Measurements from ENCODE around the gene GAPT.

The GAPT gene

DNA sequence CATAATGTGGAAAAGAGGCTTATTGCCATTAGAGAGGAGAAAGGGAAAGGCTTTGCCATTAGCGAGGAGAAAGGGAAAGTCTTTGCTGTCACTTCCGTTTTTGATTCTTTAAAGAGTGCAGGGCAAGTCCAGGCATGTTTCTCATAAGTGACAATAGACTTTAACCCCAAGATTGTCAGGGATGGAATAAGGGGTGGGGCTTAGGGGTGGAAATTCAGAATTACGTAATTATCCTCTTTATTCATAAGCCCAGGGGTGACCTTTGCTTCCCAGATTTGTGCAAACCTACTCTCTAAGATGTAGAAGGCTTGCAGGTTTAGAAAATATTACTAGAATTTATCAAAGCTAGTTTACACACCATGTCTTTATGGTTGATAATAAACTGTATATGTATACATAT, 29.1 kb upstream of the GAPT start:
- DNase-seq: peak; percentile 20 to 55

DNA sequence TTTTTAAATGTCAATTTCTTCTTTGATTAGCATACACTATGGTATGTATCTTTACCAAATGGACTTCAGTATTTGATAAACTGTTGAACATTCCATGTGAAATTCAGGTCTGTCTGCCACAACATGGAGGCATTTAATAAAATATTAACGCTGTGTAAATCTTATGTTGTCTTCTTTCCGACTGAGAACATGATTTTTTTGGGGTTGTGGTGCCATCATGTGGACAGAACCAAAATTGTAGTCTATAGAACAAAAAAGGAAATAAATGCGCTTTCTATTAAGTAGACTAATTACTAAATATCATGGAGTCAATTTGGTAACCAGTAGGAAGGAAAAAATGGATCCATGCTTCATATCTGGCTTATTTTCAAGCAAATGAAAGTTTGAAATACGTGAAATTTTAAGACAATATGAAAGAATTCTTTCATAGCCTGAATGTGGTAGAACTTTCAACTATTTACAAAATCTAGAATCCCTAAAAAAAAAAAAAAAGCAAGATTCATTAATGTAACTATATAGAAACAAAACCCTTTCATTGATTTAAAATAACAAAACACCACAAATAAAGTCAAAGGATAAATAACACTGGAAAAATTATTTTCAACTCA, 28.5 kb upstream of the GAPT start:
- DNase-seq: peak; percentile 14 to 52

DNA sequence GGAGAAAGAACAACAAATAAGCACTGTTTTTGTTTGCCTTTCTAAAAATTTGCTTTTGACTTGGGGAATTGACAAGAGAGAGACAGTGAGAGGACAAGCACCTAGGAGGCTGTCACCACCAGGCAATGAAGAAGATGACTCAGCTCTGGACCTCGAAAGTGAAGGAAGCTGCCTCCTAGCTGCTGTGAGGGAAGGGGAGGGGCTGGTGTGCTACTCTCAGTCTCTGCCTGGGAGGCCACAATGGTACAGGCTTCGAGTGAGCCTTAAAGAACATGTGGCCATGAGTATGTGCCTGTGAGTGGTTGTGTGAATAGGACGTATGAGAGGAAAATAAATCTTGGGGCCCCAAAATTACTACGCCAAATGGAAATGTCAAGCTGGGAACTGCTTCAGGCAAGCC, 24.3 kb upstream of the GAPT start:
- peak in 1 of 2 experiments; percentile 8 for DNase-seq

DNA sequence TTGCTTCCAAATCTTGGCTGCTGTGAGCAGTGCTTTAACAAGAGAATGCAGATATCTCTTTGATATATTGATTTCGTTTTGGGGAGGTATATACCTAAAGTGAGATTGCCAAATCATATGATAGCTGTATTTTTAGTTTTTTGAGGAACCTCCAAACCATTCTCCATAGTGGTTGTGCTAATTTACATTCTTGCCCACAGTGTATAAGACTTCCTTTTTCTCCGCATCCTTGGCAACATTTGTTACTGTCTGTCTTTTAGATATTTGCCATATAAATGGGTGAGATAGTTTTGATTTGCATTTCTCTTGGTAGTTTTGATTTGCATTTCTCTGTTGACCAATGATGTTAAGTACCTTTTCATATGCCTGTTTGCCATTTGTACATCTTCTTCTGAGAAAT, 21.3 kb upstream of the GAPT start:
- DNase-seq: no peak

DNA sequence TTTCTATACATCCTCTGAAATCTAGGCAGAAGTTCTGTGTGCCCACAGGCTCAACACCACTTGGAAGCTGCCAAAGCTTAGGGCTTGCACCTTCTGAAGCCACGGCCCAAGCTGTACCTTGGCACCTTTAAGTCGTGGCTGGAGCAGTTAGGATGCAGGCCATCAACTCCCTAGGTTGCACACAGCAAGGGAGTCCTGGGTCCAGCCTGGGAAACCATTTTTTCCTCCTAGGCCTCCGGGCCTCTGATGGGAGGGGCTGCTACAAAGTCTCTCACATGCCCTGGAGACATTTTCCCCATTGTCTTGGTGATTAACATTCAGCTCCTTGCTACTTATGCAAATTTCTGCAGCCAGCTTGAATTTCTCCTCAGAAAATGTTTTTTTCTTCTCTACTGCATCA, 15.8 kb upstream of the GAPT start:
- no peak for DNase-seq

DNA sequence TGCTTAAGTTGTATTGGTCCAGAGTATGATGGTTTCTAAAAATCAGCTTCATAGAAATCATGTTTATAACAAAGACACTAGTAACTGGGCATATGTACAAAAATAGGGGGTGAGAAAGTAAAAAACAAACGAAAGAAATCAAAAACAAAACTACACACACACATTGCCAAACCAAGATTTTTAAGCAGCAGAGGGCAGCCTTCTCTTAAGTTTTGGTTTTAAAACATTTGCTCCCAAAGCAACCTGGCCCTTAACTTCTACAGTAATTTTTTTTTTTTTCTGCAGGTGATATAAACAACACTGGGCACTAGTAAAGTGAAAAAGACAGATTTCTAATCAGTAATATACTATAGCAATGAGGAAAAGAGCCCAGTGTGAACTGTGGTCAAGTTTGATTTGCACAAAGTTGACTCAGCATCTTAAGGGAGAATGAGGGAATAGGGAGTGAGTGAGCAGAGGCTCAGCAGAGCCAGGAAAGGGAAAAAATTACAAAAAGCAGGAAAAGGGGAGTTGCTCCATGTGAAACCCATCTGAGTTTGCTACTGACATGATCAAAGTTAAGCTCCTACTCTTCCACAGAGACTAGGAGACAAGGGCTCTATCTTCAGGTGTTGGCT, 13.4 kb upstream of the GAPT start:
- peak in 1 of 2 experiments; percentile 13 for DNase-seq

DNA sequence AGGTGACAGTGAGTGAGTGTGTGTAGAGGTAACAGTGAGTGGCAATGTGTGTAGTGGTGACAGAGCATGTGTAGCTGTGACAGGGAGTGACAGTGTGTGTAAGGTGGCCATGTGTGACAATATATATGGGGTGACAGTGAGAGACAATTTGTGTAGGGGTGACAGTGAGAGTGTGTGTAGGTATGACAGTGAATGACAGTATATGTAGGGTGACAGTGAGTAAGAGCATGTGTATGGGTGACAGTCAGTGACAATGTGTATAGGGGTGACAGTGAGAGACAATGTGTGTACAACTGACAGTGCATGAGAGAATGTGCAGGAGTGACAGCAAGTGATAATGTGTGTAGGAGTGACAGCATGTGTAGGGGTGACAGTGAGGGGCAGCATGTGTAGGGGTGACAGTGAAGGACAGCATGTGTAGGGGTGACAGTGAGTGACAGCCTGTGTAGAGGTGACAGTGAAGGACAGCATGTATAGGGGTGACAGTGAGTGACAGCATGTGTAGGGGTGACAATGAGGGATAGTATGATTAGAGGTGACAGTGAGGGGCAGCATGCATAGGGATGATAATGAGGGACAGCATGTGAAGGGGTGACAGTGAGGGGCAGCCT, 10.1 kb upstream of the GAPT start:
- DNase-seq: no peak

DNA sequence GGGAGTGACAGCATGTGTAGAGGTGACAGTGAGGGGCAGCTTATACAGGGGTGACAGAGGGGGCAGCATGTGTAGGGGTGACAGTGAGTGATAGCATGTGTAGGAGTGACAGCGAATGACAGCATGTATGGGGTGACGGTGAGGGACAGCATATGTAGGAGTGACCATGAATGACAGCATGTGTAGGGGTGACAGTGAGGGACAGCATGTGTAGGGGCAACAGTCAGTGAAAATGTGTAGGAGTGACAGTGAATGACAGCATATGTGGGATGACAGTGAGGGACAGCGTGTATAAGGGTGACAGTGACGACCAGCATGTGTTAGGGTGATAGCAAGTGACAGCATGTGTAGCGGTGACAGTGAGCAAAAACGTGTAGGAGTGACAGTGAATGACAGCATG, 9.4 kb upstream of the GAPT start:
- DNase-seq: no peak

DNA sequence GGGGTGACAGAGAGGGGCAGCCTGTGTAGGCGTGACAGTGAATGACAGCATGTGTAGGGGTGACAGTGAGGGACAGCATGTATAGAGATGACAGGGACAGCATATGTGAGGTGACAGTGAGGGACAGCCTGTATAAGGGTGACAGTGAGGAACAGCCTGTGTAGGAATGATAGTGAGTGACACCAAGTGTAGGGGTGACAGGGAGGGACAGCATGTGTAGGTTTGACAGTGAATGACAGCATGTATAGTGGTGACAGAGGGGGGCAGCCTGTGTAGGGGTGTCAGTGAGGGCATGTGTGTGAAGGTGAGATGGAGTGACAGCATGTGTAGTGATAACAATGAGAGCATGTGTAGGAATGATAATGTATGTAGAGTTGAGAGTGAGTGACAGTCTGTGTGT, 8.7 kb upstream of the GAPT start:
- DNase-seq: no peak

DNA sequence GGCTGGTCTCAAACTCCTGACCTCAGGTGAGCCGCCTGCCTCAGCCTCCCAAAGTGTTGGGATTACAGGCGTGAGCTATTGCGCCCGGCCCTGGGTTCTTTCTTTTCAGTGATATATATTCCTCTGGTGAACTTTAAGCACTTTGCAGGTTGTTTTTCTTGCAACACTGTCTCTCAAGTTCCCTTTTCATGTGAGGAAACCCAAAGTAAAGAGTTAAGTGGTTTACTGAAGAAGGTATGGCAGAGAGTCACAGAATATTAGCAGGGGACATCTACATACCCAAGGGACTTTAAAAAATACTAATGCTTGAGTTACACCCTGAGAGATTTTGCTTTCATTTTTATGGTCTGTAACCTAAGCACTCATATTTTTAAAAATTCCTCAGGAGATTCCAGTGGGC, 6.7 kb upstream of the GAPT start:
- no peak for DNase-seq

DNA sequence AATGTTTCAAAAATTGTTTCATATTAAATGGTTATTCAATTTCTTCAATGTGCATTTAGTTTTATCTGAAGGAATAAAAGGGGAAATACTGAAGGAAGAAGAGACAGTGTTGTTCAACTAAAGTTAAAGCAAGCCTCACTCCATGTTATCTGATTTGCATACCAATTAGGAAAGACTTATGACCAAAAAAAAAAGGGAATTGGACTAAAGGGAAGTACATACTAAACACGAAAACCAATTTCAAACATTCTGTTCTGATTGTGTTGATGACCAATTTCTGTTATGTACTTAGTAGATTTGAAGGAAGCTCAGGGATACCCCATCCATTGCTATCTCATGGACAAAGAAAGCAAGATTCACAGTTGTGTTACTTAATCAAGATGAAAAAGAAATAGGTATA, 4.9 kb upstream of the GAPT start:
- no peak for DNase-seq

DNA sequence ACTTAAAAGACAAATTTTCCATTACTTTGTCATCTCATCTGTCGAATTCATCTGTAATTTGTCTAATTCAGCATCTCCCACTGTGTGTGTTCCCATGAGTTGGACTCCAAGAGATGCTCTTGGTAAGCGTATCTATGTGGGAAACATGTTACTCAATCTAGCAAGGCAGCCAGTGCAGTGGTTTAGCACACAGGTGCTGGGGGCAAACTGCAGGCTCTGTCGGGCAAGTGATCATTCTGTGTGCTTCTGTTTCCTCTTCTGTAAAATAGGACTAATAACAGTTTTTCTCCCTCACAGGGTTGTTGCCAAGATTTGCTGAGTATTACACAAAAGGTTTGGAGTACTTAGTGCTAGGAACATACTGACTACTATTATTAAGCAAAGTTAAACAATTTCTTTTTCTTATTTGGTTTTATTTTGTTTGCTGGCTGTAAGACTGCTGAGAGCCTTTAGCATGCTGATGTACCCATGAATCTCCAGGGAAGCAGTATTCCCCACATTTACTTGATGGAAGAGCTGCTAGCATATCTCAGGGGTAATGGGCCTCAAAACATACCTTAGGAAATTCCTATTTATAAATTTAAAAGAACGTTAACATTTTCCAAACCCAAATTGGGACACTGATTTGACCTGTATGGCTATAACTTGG, 709 bp upstream of the GAPT start:
- no peak for DNase-seq

DNA sequence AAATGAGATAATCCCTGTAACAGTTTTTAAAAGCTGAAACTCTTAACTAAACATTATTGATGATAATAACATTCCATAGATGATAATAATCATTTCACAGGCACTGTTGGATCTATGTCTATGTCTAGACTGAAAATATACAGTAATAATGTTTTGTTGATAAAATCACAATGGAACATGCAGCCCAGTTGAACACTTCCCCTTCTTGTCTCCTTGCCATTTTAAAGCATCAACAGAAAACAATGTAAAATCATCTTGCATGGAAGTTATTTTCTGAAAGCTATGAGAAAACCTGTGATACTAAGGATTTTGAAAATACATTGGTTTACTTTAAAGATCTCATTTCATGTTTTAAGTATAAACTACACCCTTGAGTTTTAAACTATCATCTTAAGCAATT, 1.9 kb downstream of the GAPT start:
- DNase-seq: no peak

DNA sequence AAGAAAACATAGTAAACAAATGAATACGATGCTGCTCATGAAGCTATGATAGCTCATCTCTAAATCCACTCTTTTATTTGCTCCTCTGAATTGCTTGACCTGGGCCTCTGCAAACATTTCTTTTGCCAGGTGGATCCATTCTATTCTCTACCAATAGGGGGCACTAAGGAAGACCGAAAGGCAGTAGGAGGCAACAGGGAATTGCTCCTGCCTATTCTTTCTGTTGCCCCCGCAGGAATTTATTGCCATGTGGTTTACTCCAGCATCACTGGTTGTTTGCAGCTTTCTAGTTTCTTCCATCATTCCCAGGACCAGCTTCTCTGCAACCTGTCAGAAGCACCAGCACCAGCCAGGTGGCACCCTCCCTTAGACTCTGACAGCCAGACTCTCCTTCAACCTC, 5.3 kb downstream of the GAPT start:
- no peak for DNase-seq

DNA sequence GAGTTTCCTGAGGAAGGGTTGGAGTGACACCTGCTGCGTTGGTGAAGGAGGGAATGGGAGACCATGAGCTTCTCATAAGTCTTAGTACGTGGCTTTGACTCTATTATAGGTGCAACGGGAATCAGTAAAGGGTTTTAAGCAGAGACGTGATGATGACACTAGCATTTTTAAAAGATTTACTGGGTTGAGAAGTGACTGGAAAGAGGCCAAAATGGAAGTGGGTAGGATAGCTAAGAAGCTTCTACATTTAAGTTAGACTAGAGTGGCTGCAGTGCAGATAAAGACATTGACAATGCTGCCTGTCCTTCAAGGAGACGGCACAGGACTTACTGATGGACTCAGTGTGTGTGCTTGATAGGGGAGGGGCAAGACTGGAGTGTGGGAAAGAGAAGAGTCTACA, 6.2 kb downstream of the GAPT start:
- no peak for DNase-seq

DNA sequence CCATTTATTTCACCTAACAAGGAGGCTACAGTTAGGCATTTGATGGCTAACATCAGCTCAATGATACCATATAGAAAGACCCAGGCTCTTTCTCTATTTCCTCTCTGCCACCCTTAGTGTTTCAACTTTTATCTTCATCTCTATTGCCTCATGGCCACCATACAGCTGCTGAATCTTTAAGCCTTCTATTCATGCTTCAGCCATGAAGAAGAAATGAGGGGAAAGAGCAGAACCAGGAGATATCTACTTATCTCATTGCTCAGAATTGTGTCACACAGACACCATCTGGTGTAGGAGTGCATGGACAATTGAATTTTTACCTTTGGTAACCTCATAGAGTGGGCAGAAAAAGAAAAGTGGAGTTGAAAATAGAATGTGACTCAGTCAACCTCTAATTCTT, 6.7 kb downstream of the GAPT start:
- no peak for DNase-seq

DNA sequence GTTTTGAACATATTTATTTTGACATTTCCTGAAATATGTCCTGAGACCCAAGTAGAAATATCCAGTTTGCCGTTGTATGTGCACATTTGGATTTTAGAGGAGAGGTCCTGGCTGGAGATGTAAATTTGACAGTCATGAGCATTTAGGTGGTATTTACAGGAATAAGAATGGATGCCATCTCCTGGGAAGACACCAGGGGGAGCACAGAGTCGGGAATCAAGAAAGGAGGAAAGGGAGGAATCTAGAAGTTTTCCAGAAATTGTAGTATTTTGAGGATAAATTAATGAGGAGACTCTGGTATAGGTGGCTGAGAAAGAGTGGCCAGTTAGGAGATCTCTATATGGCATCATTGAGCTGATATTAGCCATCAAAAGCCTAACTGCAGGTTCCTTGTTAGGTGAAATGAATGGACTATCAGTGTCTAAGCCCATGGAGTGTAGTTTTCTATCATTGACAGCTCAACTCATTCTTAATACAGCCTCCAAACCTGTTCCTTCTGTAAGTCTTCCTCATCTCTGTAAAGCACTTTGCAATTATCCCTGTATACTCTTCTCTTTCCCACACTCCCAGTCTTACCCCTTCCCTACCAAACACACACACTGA, 7.2 kb downstream of the GAPT start:
- peak; percentile 5 to 6 for DNase-seq

DNA sequence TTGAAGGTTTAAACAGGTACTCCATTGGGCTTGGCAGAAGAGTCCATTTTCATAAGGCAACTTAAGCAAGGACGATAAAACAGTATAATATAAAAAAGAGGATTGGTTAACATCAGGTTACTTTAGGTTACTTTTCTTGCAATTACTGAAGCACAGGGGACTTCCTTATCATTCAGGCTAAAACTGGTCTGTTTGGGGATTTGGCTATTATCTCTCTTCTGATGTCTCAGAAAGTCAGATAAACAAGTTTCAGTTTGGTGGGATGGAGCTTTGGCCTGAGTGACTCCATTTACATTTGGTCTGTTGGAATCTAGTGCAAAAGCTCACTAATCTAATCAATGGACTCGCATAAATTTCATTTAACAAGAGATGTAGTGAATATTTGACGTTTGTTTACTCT, 8.0 kb downstream of the GAPT start:
- DNase-seq: no peak

DNA sequence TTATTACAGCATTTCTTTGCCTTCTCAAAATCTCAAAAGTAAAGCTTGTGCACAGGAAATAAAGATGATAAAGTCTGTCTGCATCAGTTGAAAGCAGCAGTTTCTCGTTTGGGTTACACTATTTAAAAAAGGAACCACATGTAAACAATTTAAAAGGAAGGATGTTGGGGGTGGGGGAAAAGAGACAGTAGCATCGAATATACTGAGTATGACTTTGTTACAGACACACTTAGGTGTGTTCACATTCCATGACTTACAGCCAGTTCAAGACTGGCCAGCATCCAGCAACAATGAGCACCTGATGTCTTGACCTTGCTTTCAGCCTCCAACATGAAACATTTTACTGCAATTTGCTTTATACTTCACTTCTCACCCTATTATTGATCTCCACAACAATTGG, 8.7 kb downstream of the GAPT start:
- no peak for DNase-seq

DNA sequence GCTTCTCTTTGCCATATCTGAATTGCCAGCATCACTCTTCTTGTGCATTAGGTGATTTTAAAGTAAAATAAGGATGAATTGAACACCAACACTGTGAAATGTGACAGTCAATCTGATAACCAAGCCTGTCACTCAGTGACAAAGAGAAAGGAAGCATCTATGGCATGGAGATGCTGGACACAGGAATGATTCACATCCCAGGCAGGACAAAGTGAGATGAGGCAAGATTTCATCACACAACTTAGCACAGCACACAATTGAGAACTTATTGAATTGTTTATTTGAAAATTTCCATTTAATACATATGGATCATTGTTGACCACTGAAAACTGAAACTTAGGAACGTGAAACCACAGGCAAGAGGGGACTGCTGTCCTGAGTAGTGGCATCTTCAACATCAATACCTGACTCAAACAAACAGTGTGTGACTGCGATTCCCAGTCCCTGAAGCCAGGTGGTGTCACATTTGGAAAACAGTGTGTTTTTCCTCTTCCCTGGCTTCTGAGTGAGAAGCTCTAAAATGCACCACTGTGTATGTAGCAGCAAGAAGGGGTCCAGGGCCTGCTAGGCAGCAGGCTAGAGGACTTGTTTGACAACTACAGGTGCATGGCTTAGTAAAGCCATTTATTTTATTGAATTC, 10.7 kb downstream of the GAPT start:
- DNase-seq: peak; percentile 1 to 7

DNA sequence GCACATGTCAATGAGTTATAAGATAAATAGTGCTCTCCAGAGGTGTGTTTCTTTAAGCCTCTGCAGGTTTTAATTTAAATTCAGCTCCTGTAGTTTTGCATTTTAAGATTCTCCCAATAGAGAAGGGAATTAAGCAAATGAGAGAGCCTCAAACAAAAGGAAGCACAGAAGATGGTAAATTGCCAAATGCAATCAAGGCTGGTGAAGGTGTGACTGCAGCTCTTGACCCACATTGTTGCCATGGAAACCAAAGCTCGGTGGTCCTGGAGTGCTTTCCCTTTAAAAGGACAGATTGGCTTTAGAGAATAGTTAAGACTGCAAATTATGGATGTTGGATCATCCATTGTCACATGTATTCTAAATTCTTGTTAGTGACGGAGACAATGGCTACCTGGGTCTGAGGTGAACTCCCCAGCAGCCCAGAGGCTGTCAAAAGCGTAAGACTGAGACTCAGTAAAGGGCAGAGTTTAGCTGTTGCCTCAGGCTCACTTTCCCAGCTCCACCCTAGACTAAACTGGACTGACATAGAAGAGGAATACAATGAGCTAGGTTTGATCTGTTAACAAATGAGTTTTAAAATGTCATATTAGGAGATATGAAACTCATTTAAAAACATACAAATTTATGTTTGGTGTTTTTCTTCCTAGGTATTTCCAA, 12.3 kb downstream of the GAPT start:
- DNase-seq: no peak

DNA sequence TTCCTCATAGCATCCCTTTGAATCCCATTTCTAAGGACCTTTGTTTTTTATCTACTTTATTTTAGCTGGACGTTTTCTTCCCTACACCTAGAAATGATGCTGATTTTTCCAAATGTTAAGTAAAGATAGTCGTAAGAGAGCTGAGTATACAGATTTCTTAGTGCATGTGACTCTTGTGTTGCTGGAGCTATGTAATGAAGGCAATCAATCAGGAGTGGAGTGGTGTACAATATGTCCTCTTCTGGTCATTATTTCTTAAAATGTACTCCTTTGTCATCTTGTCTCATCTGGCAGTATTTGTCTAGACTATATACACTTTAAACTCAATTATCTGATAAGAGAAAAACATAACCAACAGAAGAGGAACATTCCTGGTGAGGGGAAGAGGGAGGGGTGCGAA, 13.5 kb downstream of the GAPT start:
- DNase-seq: no peak

DNA sequence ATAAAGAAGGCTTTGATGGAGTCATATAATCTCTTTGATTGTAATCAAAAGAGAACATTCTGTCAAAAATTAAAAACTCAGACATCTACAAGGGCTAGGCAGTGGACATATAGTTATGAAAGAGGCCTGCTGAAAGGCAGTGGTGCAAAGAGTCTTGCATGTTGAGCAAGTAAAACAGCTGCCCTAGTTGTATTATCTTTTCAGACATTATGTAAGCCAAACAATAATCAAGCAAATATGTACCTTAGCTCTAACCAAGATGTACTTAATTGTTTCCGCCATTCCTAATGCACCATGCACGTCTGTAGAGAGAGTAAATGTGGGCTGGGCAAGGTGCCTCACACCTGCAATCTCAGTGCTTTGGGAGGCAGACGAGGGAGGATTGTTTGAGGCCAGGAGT, 14.3 kb downstream of the GAPT start:
- DNase-seq: no peak

All from SHP77 (cell line).